ENCODE data around the gene CACNB4.
"Not testable (repeated sequence)": the region's sequence is repeated elsewhere in the genome, so short reads cannot be mapped to it uniquely, and the experiment has no call there.

The CACNB4 gene

GRCh38 chr2:151936626-151937025 lies 162.2 kb downstream of the CACNB4 start:
- no peak for DNase-seq

GRCh38 chr2:151933266-151933804 lies 165.5 kb downstream of the CACNB4 start:
- DNase-seq = no peak

GRCh38 chr2:151931756-151932155 lies 167.1 kb downstream of the CACNB4 start:
- DNase-seq = no peak

- no peak for DNase-seq
These were observed 167.7 kb downstream of the CACNB4 start for GRCh38 chr2:151931030-151931611.

GRCh38 chr2:151930042-151930441 lies 168.8 kb downstream of the CACNB4 start:
- DNase-seq = no peak

- no peak for DNase-seq
These were observed 170.5 kb downstream of the CACNB4 start for GRCh38 chr2:151928380-151928779.

- no peak for DNase-seq
These were observed 171.2 kb downstream of the CACNB4 start for GRCh38 chr2:151927501-151928221.

GRCh38 chr2:151922845-151923666 lies 175.8 kb downstream of the CACNB4 start:
- peak; percentile 73 for DNase-seq

- no peak for DNase-seq
These were observed 179.1 kb downstream of the CACNB4 start for GRCh38 chr2:151919786-151920185.

- DNase-seq = no peak
These were observed 180.5 kb downstream of the CACNB4 start for GRCh38 chr2:151918308-151918707.

GRCh38 chr2:151916632-151917031 lies 182.2 kb downstream of the CACNB4 start:
- no peak for DNase-seq

GRCh38 chr2:151915629-151916025 lies 183.2 kb downstream of the CACNB4 start:
- not testable (repeated sequence) for DNase-seq

GRCh38 chr2:151914989-151915628 lies 183.7 kb downstream of the CACNB4 start:
- no peak for DNase-seq

GRCh38 chr2:151908204-151908882 lies 190.5 kb downstream of the CACNB4 start:
- no peak for DNase-seq

- DNase-seq = no peak
These were observed 191.3 kb downstream of the CACNB4 start for GRCh38 chr2:151907286-151908203.

- DNase-seq = no peak
These were observed 192.2 kb downstream of the CACNB4 start for GRCh38 chr2:151906633-151906998.

GRCh38 chr2:151905963-151906632 lies 192.7 kb downstream of the CACNB4 start:
- DNase-seq = no peak

- DNase-seq = no peak
These were observed 194.0 kb downstream of the CACNB4 start for GRCh38 chr2:151904807-151905206.

GRCh38 chr2:151904021-151904420 lies 194.8 kb downstream of the CACNB4 start:
- DNase-seq = no peak

GRCh38 chr2:151902829-151903228 lies 196.0 kb downstream of the CACNB4 start:
- DNase-seq = no peak

GRCh38 chr2:151900331-151900730 lies 198.5 kb downstream of the CACNB4 start:
- no peak for DNase-seq

Data from left hindlimb (tissue), 1 donor.